Measurements from ENCODE around the gene SRPK1. TPM values are rescaled to one million over a fixed set of nuclear protein-coding genes. Genes with fewer than 3 reads are reported as not detected.

SRPK1 gene
- total and polyA plus RNA-seq, 2 of the 13 experiments (the other 11 are each of a cell fraction or from before 2014, with no cell fraction given): 56.4 to 142 TPM

DNA sequence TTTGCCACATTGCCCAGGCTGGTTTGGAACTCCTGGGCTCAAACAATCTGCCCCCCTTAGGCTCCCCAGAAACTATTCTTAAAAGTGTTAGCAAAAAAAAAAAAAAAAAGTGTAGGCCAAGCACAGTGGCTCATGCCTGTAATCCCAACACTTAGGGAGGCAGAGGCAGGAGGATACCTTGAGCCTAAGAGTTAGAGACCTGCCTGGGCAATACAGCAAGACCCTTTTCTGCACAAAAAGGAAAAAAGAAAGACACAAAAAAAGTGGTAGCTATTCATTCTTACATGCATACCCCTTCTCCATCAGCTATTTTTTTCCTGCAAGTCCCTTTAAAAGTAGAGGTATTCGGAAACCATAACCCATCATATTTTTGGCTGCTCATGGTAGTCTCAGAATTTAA lies 3.2 kb upstream of the SRPK1 start:
- no peaks in the 10 kb centered on the region; a peak in 1 of 5 replicates for H3K27me3 ChIP-seq (ENCODE audit: control insufficient read depth in 1 of 2, insufficient read depth in 2 of 2, low read length in 2 of 2)

DNA sequence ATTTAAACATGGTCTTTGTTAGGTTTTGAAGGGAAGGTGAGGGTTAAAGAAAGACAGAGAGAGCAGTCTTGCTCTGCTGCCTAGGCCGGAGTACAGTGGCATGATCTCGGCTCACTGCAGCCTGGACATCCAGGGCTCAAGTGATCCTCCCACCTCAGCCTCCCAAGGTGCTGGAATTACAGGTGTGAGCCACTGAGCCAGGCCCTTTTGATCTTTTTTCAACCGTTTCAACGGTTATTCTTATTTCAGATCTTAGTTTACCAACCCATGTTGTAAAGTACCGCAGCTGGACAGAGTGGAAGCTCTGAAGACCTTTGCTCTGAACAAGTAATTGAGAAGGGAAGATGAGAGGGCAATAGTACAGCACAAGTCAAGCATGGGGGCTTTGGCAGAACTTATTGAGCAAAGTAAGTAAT lies 1.2 kb upstream of the SRPK1 start:
- Histone ChIP-seq H2AFZ (ENCODE audit: low read length) (peak overlapping the region; percentile 73), H3K9ac (ENCODE audit: insufficient read depth, low read depth, low read length) (peak overlapping the region; percentile 98), H3K9me3 (ENCODE audit: low read length) (no peaks in the 10 kb centered on the region), H3K36me3 (replicated peaks in 1 of 2; ENCODE audit: control insufficient read depth in 1 of 2, insufficient read depth in 2 of 2, low read length in 2 of 2) (peaks cover 2 to 5% of the 10 kb centered on the region in 2 experiments; a peak in 3 of 5 replicates), H3K27me3 (ENCODE audit: control insufficient read depth in 1 of 2, insufficient read depth in 2 of 2, low read length in 2 of 2) (no peaks in the 10 kb centered on the region; a peak in 1 of 5 replicates), H3K4me3 (replicated peaks in 1 of 3; ENCODE audit: insufficient read depth in 1 of 3, low read depth in 2 of 3, low read length in 3 of 3) (peak overlapping the region; percentile 72 to 93 (median 84)), H3K79me2 (ENCODE audit: insufficient read depth, low read length) (peaks cover 40% of the 10 kb centered on the region), H4K20me1 (ENCODE audit: insufficient read depth, low read length) (peaks cover 26% of the 10 kb centered on the region), H3K4me1 (ENCODE audit: insufficient read depth, low read length) (peaks cover 49% of the 10 kb centered on the region), H3K4me2 (ENCODE audit: low read depth, low read length) (peak overlapping the region; percentile 87), H3K27ac (ENCODE audit: extremely low read length, insufficient read depth, low read length) (peak overlapping the region; percentile 84)
- peak; percentile 45 for ATAC-seq
- in situ Hi-C loops (cut with HindIII; ENCODE audit: extremely low pct_ligation_motif_present, low pct_unique_long_range_greater_than_20kb) (no loop called here), intact Hi-C loops (cut with micrococcal nuclease; ENCODE audit: unreplicated experiment) (loop anchor here (2.0 to 5.0 kb wide), 3 partner anchors 105 to 1260 kb away; partner anchors contain the start of gene MAPK14)
- POLR2A ChIA-PET: interaction anchor here (1.0 kb wide), 1 partner anchor 45 kb away, joined by 3 read pairs; no protein-coding TSS in a partner anchor
- BruUV-seq (replicated peaks): no TSS peak
- 2% methylated on average over 5 of the region's 5 CpGs for WGBS (ENCODE audit: low lambda C conversion rate)
- DNase-seq (ENCODE audit: low spot score): peak; percentile 54
- CTCF ChIA-PET (ENCODE audit: low intra/inter-chr PET ratio, low total read pairs): no interaction called here
- FAIRE-seq: peak; percentile 87
- TF ChIP-seq FIP1L1 (IDR thresholded peaks at IDR 0.05; ENCODE audit: borderline replicate concordance, insufficient read depth, low read depth, low read length): no peak
- peak; percentile 93 for TF ChIP-seq ZNF652 (CRISPR knock-in tag; IDR thresholded peaks at IDR 0.05; ENCODE audit: borderline replicate concordance, low read depth)
- TF ChIP-seq CREM (IDR thresholded peaks at IDR 0.05): peak; percentile 25; the same call in 1 of the 2 replicates
- no peak for TF ChIP-seq CREM (CRISPR knock-in tag; IDR thresholded peaks at IDR 0.05)
- TF ChIP-seq, protein P1, sequence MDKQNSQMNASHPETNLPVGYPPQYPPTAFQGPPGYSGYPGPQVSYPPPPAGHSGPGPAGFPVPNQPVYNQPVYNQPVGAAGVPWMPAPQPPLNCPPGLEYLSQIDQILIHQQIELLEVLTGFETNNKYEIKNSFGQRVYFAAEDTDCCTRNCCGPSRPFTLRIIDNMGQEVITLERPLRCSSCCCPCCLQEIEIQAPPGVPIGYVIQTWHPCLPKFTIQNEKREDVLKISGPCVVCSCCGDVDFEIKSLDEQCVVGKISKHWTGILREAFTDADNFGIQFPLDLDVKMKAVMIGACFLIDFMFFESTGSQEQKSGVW (CRISPR knock-in tag; IDR thresholded peaks at IDR 0.05; ENCODE audit: borderline replicate concordance): no peak
- peak; percentile 59; the same call in 1 of the 2 replicates for TF ChIP-seq ZFY (CRISPR knock-in tag; IDR thresholded peaks at IDR 0.05)
- peak; percentile 37 for TF ChIP-seq XRCC5 (optimal IDR thresholded peaks at IDR 0.05; ENCODE audit: low read length)
- peak; percentile 54; the same call in 1 of the 2 replicates for TF ChIP-seq TCF7 (IDR thresholded peaks at IDR 0.05; ENCODE audit: low read depth)
- peak; percentile 66; the same call in 1 of the 2 replicates for TF ChIP-seq ZMYM3 (CRISPR knock-in tag; IDR thresholded peaks at IDR 0.05)
- TF ChIP-seq ZNF20 (CRISPR knock-in tag; IDR thresholded peaks at IDR 0.05): no peak
- TF ChIP-seq ZNF883 (CRISPR knock-in tag; IDR thresholded peaks at IDR 0.05; ENCODE audit: not compliant biosample characterization): peak; percentile 30
- 0 out of 2 replicates have a peak, but pooled peaks have one; percentile 55 for TF ChIP-seq ZNF878 (CRISPR knock-in tag; IDR thresholded peaks at IDR 0.05)

More for the DNA sequence above, 3.2 kb upstream of the SRPK1 start:
- H3K4me3 ChIP-seq (replicated peaks in 1 of 3; ENCODE audit: insufficient read depth in 1 of 3, low read depth in 2 of 3, low read length in 3 of 3): no peak overlapping the region
- intact Hi-C loops (cut with micrococcal nuclease; ENCODE audit: unreplicated experiment): loop anchor here (5.0 kb wide), 2 partner anchors 103 to 1262 kb away; partner anchors contain the start of gene MAPK14
- ChIA-PET POLR2A (interaction anchor here (0.6 to 1.0 kb wide), 2 partner anchors 103 to 106 kb away, joined by 3 to 4 read pairs; partner anchors contain the start of gene MAPK14), CTCF (ENCODE audit: low intra/inter-chr PET ratio, low total read pairs) (no interaction called here)
- FAIRE-seq: no peak
- in situ Hi-C loops (cut with HindIII; ENCODE audit: extremely low pct_ligation_motif_present, low pct_unique_long_range_greater_than_20kb): no loop called here
- H3K79me2 ChIP-seq (ENCODE audit: insufficient read depth, low read length): peaks cover 20% of the 10 kb centered on the region
- H3K4me1 ChIP-seq (ENCODE audit: insufficient read depth, low read length): peaks cover 29% of the 10 kb centered on the region
- no peak for DNase-seq (ENCODE audit: low spot score)
- H3K36me3 ChIP-seq (replicated peaks in 1 of 2; ENCODE audit: control insufficient read depth in 1 of 2, insufficient read depth in 2 of 2, low read length in 2 of 2): no peaks in the 10 kb centered on the region; a peak in 1 of 5 replicates
- H4K20me1 ChIP-seq (ENCODE audit: insufficient read depth, low read length): peaks cover 6% of the 10 kb centered on the region; the same call in 1 of the 2 replicates
- BruUV-seq (replicated peaks): no TSS peak
- H2AFZ ChIP-seq (ENCODE audit: low read length): no peak overlapping the region
- H3K27ac ChIP-seq (ENCODE audit: extremely low read length, insufficient read depth, low read length): no peak overlapping the region
- H3K4me2 ChIP-seq (ENCODE audit: low read depth, low read length): no peak overlapping the region
- H3K9ac ChIP-seq (ENCODE audit: insufficient read depth, low read depth, low read length): no peak overlapping the region
- H3K9me3 ChIP-seq (ENCODE audit: low read length): no peaks in the 10 kb centered on the region
- TF ChIP-seq ZNF468 (CRISPR knock-in tag; IDR thresholded peaks at IDR 0.05): no peak
- TF ChIP-seq, protein P2, sequence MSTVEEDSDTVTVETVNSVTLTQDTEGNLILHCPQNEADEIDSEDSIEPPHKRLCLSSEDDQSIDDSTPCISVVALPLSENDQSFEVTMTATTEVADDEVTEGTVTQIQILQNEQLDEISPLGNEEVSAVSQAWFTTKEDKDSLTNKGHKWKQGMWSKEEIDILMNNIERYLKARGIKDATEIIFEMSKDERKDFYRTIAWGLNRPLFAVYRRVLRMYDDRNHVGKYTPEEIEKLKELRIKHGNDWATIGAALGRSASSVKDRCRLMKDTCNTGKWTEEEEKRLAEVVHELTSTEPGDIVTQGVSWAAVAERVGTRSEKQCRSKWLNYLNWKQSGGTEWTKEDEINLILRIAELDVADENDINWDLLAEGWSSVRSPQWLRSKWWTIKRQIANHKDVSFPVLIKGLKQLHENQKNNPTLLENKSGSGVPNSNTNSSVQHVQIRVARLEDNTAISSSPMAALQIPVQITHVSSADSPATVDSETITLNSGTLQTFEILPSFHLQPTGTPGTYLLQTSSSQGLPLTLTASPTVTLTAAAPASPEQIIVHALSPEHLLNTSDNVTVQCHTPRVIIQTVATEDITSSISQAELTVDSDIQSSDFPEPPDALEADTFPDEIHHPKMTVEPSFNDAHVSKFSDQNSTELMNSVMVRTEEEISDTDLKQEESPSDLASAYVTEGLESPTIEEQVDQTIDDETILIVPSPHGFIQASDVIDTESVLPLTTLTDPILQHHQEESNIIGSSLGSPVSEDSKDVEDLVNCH (CRISPR knock-in tag; IDR thresholded peaks at IDR 0.05): no peak
- no peak for TF ChIP-seq TGIF2 (CRISPR knock-in tag; IDR thresholded peaks at IDR 0.05)
- peak; percentile 73 for TF ChIP-seq ZNF121 (CRISPR knock-in tag; IDR thresholded peaks at IDR 0.05)
- TF ChIP-seq FOXJ3 (CRISPR knock-in tag; IDR thresholded peaks at IDR 0.05; ENCODE audit: borderline replicate concordance): no peak
- WGBS (ENCODE audit: low lambda C conversion rate): 98% methylated on average over 1 of the region's 1 CpG
- no peak for ATAC-seq

Measured in HepG2 (cell line).